HCT116 (cell line): Measurements from ENCODE around the gene CTTNBP2. TPM values are rescaled to one million over a fixed set of nuclear protein-coding genes. Genes with fewer than 3 reads are reported as not detected.

Experiments used
- ATAC-seq: fragments of 200-7000 bp; cut with Tn5 transposase; 2 replicates; pipeline ENCODE4 v1.9.1; 2020; ENCODE audit warnings: mild to moderate bottlenecking, moderate library complexity
- BruUV-seq: library from RNA; stranded (reverse); fragments of 400-500 nt; replicated peaks from 2 replicates; lab custom pipeline; 2021; lab: Mats Ljungman, UMichigan
- CTCF ChIA-PET: fragments of 300-600 bp; sonication (Branson Sonifier 250); formaldehyde crosslinking; loops from one replicate; lab custom pipeline; 2021; ENCODE audit warnings: antibody characterized with exemption; lab: Charles Lee
- POLR2A ChIA-PET: fragments of 300-600, 350-600 bp; sonication (Branson Sonifier 250); formaldehyde crosslinking; loops from one replicate; lab custom pipeline; 2021; ENCODE audit warnings: antibody characterized with exemption; lab: Charles Lee
- RAD21 ChIA-PET, 2 experiments: fragments of 300-600 bp; sonication (Branson Sonifier 250); formaldehyde crosslinking; loops; one replicate each; lab custom pipeline; 2023; ENCODE audit warnings: low total read pairs in 2 of 2; ENCODE audit not compliant: uncharacterized antibody in 2 of 2, unreplicated experiment in 2 of 2, low non-redundant PET in 1 of 2; lab: Charles Lee
- DNase-seq: peaks from one replicate; pipeline ENCODE4 v3.0.0-alpha.2; 2010; ENCODE audit warnings: low read depth, low spot score
- H2AFZ ChIP-seq: fragments of 200-600 bp; shearing (Covaris generic), sonication (generic); 2 replicates; pipeline ENCODE4 v1.6.1; 2017; ENCODE audit warnings: low read depth, mixed run types, mixed read lengths, antibody characterized with exemption, low read length; ENCODE audit not compliant: poor library complexity, severe bottlenecking
- H3K27ac ChIP-seq: 2 replicates; pipeline ENCODE4 v1.5.1; 2012; ENCODE audit warnings: low read depth, low read length
- H3K27me3 ChIP-seq: fragments of 200-600 bp; sonication (generic); 2 replicates; pipeline ENCODE4 v1.6.1; 2016; ENCODE audit warnings: mixed run types, low read length, mixed read lengths; ENCODE audit not compliant: insufficient read depth
- H3K36me3 ChIP-seq, 2 experiments: fragments of 200-500 bp in 1 of 2; fragments of 200-600 bp in 1 of 2; sonication (Bioruptor generic) in 1 of 2; sonication (generic) in 1 of 2; 2 replicates each; pipeline versions ENCODE4 v1.5.1 to v1.6.1; 2014 to 2016; ENCODE audit warnings: low read length in 2 of 2, inconsistent platforms in 1 of 2, mixed read lengths in 1 of 2, mixed run types in 1 of 2; ENCODE audit not compliant: insufficient read depth in 2 of 2, control insufficient read depth in 1 of 2
- H3K4me1 ChIP-seq, 2 experiments: fragments of 200-600 bp in 1 of 2; sonication (generic) in 1 of 2; 2 replicates each; pipeline versions ENCODE4 v1.5.1 to v1.6.1; 2012 to 2017; ENCODE audit warnings: low read length in 2 of 2, inconsistent platforms in 1 of 2, mild to moderate bottlenecking in 1 of 2, mixed read lengths in 1 of 2, mixed run types in 1 of 2, moderate library complexity in 1 of 2; ENCODE audit not compliant: insufficient read depth in 2 of 2, control insufficient read depth in 1 of 2
- H3K4me2 ChIP-seq: fragments of 200-600 bp; sonication (generic); 2 replicates; pipeline ENCODE4 v1.6.1; 2017; ENCODE audit warnings: mixed run types, low read length, mixed read lengths
- H3K4me3 ChIP-seq, 2 experiments: fragments of 200-600 bp in 1 of 2; sonication (generic) in 1 of 2; replicated peaks in 1 of 2; 2 replicates each; pipeline ENCODE4 v1.5.1; 2011 to 2016; ENCODE audit warnings: low read length in 2 of 2, control low read depth in 1 of 2, low read depth in 1 of 2, mild to moderate bottlenecking in 1 of 2, mixed read lengths in 1 of 2, mixed run types in 1 of 2
- H3K79me2 ChIP-seq: fragments of 200-600 bp; sonication (generic); 2 replicates; pipeline ENCODE4 v1.6.1; 2017; ENCODE audit warnings: mild to moderate bottlenecking, mixed run types, low read length, moderate library complexity, mixed read lengths; ENCODE audit not compliant: insufficient read depth
- H3K9ac ChIP-seq: fragments of 200-600 bp; sonication (generic); 2 replicates; pipeline ENCODE4 v1.6.1; 2016; ENCODE audit warnings: low read length, mixed read lengths
- H3K9me2 ChIP-seq: fragments of 200-600 bp; sonication (generic), shearing (Covaris generic); 2 replicates; pipeline ENCODE4 v1.6.1; 2017; ENCODE audit warnings: mixed run types, mild to moderate bottlenecking, moderate library complexity; ENCODE audit not compliant: insufficient read depth
- H3K9me3 ChIP-seq, 2 experiments: fragments of 200-500 bp in 1 of 2; fragments of 200-600 bp in 1 of 2; sonication (Bioruptor generic) in 1 of 2; sonication (generic) in 1 of 2; 2 replicates each; pipeline ENCODE4 v1.6.1; 2014 to 2017; ENCODE audit warnings: low read length in 2 of 2, mixed read lengths in 2 of 2, inconsistent platforms in 1 of 2, low read depth in 1 of 2, mild to moderate bottlenecking in 1 of 2, mixed run types in 1 of 2, moderate library complexity in 1 of 2; ENCODE audit not compliant: control insufficient read depth in 1 of 2, insufficient read depth in 1 of 2
- H4K20me1 ChIP-seq: fragments of 200-600 bp; sonication (generic), shearing (Covaris generic); 2 replicates; pipeline ENCODE4 v1.6.1; 2017; ENCODE audit warnings: mixed run types, mild to moderate bottlenecking, moderate library complexity; ENCODE audit not compliant: insufficient read depth
- CEBPB ChIP-seq: IDR thresholded peaks from 2 replicates; pipeline ENCODE4 v1.6.1; 2012; ENCODE audit warnings: low read depth
- EGR1 ChIP-seq: IDR thresholded peaks from 2 replicates; pipeline ENCODE4 v1.6.1; 2012; ENCODE audit warnings: low read depth
- EZH2 ChIP-seq: fragments of 200-600 bp; sonication (generic); IDR thresholded peaks from 2 replicates; pipeline ENCODE4 v1.6.1; 2017; ENCODE audit warnings: antibody characterized with exemption, mixed run types
- POLR2A ChIP-seq: IDR thresholded peaks from 2 replicates; pipeline ENCODE4 v1.7.0; 2011; ENCODE audit warnings: borderline replicate concordance; ENCODE audit not compliant: insufficient read depth, insufficient read length; ENCODE audit errors: extremely low read depth
- POLR2AphosphoS5 ChIP-seq: IDR thresholded peaks from 2 replicates; pipeline ENCODE4 v1.6.1; 2011; ENCODE audit warnings: mild to moderate bottlenecking, low read depth, low read length, moderate library complexity
- RAD21 ChIP-seq: IDR thresholded peaks from 2 replicates; pipeline ENCODE4 v1.6.1; 2012; ENCODE audit warnings: low read depth, mild to moderate bottlenecking
- SIN3A ChIP-seq: IDR thresholded peaks from 2 replicates; pipeline ENCODE4 v1.6.1; 2012; ENCODE audit warnings: low read depth
- SRF ChIP-seq: IDR thresholded peaks from 2 replicates; pipeline ENCODE4 v1.6.1; 2012; ENCODE audit warnings: low read depth
- ZFX ChIP-seq: fragments of 450-650 bp; IDR thresholded peaks from 2 replicates; pipeline ENCODE4 v1.6.1; 2017
- intact Hi-C: fragments of 100-400 bp; cut with micrococcal nuclease; formaldehyde crosslinking; loops from 2 replicates; pipeline ENCODE4 v1.10.0; 2022
- total RNA-seq: library from RNA; stranded (reverse); gene quantifications from one replicate; pipeline ENCODE4 v1.2.1, GENCODE V29; 2021; ENCODE audit not compliant: unreplicated experiment
- TF ChIP-seq, protein P1 (sequence below), 3 experiments: fragments of 200-600 bp in 1 of 3; sonication (generic) in 1 of 3; IDR thresholded peaks in 2 of 3; conservative IDR thresholded peaks in 1 of 3; 2 replicates each; pipeline ENCODE4 v1.5.1; 2012 to 2017; ENCODE audit warnings: low read depth in 2 of 3, low read length in 2 of 3, antibody characterized with exemption in 1 of 3, borderline replicate concordance in 1 of 3, control low read depth in 1 of 3, mild to moderate bottlenecking in 1 of 3, mixed read lengths in 1 of 3, mixed run types in 1 of 3, moderate library complexity in 1 of 3; ENCODE audit not compliant: insufficient read depth in 1 of 3
- TF ChIP-seq, protein P2 (sequence below): IDR thresholded peaks from 2 replicates; pipeline ENCODE4 v1.6.1; 2012; ENCODE audit warnings: low read depth

CTTNBP2 gene
- total RNA-seq, 1 experiment from 2014 or later, result 5.4 TPM

DNA sequence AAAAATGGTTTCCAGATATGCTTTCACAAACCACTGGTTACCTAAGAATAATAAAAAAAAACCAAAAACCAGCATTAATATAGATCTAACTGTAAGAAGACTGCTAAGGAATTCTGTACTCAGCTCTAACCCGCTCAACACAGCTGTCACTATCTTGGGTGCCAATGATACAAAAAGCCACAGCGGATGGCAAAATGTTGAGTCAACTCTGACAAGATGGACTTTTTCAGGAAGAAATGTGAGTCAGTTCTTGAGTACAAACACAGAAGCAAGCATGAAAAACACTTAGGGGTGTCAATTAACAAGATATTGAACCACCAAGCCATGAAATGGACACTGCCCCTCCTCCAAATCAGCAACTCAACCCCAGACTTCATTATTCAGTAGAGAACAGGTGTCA is 55.0 kb downstream of the CTTNBP2 start:
- TF ChIP-seq ZFX (no peak), SRF (no peak), EGR1 (no peak), EZH2 (no peak), CEBPB (no peak), RAD21 (no peak), SIN3A (no peak), POLR2AphosphoS5 (no peak)
- TF ChIP-seq, protein P1, sequence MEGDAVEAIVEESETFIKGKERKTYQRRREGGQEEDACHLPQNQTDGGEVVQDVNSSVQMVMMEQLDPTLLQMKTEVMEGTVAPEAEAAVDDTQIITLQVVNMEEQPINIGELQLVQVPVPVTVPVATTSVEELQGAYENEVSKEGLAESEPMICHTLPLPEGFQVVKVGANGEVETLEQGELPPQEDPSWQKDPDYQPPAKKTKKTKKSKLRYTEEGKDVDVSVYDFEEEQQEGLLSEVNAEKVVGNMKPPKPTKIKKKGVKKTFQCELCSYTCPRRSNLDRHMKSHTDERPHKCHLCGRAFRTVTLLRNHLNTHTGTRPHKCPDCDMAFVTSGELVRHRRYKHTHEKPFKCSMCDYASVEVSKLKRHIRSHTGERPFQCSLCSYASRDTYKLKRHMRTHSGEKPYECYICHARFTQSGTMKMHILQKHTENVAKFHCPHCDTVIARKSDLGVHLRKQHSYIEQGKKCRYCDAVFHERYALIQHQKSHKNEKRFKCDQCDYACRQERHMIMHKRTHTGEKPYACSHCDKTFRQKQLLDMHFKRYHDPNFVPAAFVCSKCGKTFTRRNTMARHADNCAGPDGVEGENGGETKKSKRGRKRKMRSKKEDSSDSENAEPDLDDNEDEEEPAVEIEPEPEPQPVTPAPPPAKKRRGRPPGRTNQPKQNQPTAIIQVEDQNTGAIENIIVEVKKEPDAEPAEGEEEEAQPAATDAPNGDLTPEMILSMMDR (IDR thresholded peaks at IDR 0.05 in 2 of 3, conservative IDR thresholded peaks at IDR 0.05 in 1 of 3; ENCODE audit: borderline replicate concordance in 1 of 3, insufficient read depth in 1 of 3, low read depth in 2 of 3, low read length in 2 of 3), result no peak
- TF ChIP-seq, all 23 proteins: peak for 0
- H4K20me1 ChIP-seq, result no peaks in the 10 kb centered on the region; the same call in 1 of the 2 replicates
- H3K36me3 ChIP-seq, result no peaks in the 10 kb centered on the region
- H3K79me2 ChIP-seq, result no peaks in the 10 kb centered on the region
- H3K4me3 ChIP-seq, result no peak overlapping the region
- ChIA-PET CTCF (no interaction called here), RAD21 (no interaction called here), POLR2A (no interaction called here)
- intact Hi-C loops, result no loop called here
- H3K4me2 ChIP-seq, result no peak overlapping the region
- H3K9me3 ChIP-seq, result no peaks in the 10 kb centered on the region
- H3K27me3 ChIP-seq, result no peaks in the 10 kb centered on the region
- H3K27ac ChIP-seq, result no peak overlapping the region
- no peaks in the 10 kb centered on the region for H3K9me2 ChIP-seq
- DNase-seq (no peak), ATAC-seq (no peak)
- no peaks in the 10 kb centered on the region for H3K4me1 ChIP-seq
- BruUV-seq, result no TSS peak
- H3K9ac ChIP-seq, result no peak overlapping the region
- H2AFZ ChIP-seq, result no peak overlapping the region

DNA sequence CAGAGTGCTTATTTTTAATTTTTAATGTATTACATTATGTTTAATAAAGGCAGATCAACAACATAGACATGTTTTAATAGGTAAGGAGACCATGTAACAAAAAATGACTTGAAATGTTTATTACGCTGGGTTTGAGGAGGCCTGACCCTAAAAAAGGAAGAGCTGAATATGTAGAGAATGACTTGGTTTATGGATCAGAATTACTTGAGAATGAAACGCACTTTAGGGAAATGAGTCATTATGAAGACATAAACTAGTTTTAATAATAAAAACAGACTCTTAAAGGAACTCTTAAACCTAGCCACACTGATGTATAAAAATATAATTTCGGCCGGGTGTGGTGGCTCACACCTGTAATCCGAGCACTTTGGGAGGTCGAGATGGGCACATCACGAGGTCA is 56.5 kb downstream of the CTTNBP2 start:
- ATAC-seq, result no peak
- CTCF ChIA-PET, result no interaction called here
- Histone ChIP-seq H3K9ac (no peak overlapping the region), H3K36me3 (no peaks in the 10 kb centered on the region), H3K9me2 (no peaks in the 10 kb centered on the region), H2AFZ (no peak overlapping the region), H3K27ac (no peak overlapping the region), H3K4me1 (no peaks in the 10 kb centered on the region), H4K20me1 (no peaks in the 10 kb centered on the region; the same call in 1 of the 2 replicates), H3K9me3 (no peaks in the 10 kb centered on the region), H3K79me2 (no peaks in the 10 kb centered on the region), H3K4me3 (no peak overlapping the region), H3K4me2 (no peak overlapping the region), H3K27me3 (no peaks in the 10 kb centered on the region)
- no peak for DNase-seq
- no TSS peak for BruUV-seq
- intact Hi-C loops, result no loop called here
- TF ChIP-seq, protein P2, sequence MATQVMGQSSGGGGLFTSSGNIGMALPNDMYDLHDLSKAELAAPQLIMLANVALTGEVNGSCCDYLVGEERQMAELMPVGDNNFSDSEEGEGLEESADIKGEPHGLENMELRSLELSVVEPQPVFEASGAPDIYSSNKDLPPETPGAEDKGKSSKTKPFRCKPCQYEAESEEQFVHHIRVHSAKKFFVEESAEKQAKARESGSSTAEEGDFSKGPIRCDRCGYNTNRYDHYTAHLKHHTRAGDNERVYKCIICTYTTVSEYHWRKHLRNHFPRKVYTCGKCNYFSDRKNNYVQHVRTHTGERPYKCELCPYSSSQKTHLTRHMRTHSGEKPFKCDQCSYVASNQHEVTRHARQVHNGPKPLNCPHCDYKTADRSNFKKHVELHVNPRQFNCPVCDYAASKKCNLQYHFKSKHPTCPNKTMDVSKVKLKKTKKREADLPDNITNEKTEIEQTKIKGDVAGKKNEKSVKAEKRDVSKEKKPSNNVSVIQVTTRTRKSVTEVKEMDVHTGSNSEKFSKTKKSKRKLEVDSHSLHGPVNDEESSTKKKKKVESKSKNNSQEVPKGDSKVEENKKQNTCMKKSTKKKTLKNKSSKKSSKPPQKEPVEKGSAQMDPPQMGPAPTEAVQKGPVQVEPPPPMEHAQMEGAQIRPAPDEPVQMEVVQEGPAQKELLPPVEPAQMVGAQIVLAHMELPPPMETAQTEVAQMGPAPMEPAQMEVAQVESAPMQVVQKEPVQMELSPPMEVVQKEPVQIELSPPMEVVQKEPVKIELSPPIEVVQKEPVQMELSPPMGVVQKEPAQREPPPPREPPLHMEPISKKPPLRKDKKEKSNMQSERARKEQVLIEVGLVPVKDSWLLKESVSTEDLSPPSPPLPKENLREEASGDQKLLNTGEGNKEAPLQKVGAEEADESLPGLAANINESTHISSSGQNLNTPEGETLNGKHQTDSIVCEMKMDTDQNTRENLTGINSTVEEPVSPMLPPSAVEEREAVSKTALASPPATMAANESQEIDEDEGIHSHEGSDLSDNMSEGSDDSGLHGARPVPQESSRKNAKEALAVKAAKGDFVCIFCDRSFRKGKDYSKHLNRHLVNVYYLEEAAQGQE, result no peak
- no peak for TF ChIP-seq RAD21
- TF ChIP-seq POLR2A, result no peak
- TF ChIP-seq SIN3A, result no peak
- POLR2A ChIA-PET, result no interaction called here
- RAD21 ChIA-PET, result no interaction called here
